Stimulated activated CD8-positive, alpha-beta memory T cell treated with anti-CD3 and anti-CD28 coated beads, Interleukin-2, amount 100 ng/mL, for 1 hour (primary cell): ENCODE results near the gene TMEM119.
"Not testable (repeated sequence)": the region's sequence is repeated elsewhere in the genome, so short reads cannot be mapped to it uniquely, and the experiment has no call there.

ENCODE experiments used
- DNase-seq, 2 donors: peaks; one replicate each; pipeline ENCODE4 v3.0.0-alpha.2; 2020; ENCODE audit warnings: low read depth in 2 of 2

The TMEM119 gene

DNA sequence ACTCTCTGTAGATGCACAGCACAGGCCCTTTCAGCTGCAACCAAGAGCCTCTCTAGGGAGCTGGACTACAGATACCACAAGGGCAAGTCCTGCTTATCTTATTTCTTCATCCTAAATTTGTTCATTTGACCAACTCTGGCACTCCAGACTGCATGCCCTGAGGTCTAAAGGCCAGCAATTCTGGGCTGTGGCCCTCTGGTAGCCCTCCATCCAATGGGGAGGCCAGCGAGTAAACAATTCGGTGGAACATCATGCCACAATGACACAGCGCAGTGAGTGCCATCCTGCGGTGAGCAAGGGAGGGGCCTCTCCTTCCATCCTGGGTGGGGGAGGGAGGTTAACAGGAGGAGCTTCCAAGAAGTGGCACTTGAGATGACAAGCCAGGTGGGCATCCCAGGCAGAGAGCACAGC, 36.5 kb upstream of the TMEM119 start:
- no peak for DNase-seq

DNA sequence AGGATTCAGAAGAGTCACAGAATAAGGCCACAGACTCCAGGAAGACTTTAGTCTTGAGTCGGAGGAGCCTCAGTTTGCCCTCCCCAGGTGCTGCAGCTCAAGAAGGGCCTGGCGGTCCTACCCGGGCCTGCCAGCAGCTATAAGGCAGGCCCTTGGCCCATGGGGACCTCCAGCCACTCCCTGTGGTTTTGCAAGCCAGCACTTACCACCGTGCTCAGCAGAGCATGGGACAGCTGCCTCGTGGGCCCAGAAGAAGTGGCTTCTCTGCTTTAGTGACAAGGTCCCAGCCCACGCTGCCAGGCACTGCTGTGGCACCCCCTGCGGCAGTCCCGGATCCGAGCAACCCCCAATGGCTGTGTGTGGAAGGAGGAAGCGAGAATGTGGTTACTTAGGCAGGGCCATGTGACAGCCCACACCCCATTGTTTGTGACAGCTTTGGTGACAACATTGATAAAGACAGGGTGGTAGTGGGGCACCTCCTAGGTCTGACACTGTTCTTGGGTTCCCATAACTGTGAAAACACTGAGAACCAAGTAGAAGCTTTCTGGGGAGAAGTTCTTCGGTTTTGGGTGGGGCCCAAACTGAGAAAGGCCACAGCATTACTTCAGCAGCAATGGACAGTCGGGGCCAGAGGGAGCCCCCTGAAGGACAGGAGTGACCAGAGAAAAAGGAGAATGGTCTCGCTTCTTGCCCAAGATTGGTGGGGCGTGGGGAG, 35.8 kb upstream of the TMEM119 start, which contains the start of gene SELPLG:
Gene SELPLG, minus strand, starts transcription at position 361 of the 715 bp plus-strand sequence. CDS start 9,587 bp downstream, outside the sequence.
- peak; percentile 64 to 69 for DNase-seq

DNA sequence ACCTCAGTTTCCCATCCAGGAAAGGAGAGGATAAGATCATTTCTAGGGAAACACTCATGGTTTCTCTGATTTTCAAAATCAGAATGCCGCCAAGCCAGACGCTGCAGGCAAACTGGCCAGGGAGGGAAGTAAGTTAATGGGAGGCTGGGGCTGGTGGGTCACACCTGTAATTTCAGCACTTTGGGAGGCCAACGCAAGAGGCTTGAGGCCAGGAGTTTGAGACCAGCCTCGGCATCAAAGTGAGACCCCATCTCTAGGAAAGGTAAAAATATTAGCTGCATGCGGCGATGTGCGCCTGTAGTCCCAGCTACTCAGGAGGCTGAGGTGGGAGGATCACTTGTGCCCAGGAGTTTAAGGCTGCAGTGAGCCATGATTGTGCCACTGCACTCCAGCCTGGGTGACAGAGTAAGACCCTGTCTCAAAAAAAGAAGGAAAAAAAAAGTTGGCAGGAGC, 35.2 kb upstream of the TMEM119 start:
- no peak for DNase-seq

DNA sequence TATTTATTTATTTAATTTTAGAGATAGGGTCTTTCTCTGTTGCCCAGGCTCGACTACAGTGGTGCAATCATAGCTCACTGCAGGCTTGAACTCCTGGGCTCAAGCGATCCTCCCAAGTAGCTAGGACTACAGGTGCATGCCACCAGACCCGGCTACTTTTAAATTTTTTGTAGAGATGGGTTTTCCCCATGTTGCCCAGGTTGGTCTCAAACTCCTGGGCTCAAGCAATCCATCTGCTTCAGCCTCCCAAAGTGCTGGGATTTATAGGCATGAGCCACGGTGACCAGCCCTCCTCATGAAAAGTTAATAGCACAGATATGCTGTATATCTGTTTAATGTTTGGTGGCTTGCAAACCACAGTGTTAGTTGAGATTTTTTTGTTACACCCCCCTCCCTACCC, 33.4 kb upstream of the TMEM119 start:
- DNase-seq = not testable (repeated sequence)

DNA sequence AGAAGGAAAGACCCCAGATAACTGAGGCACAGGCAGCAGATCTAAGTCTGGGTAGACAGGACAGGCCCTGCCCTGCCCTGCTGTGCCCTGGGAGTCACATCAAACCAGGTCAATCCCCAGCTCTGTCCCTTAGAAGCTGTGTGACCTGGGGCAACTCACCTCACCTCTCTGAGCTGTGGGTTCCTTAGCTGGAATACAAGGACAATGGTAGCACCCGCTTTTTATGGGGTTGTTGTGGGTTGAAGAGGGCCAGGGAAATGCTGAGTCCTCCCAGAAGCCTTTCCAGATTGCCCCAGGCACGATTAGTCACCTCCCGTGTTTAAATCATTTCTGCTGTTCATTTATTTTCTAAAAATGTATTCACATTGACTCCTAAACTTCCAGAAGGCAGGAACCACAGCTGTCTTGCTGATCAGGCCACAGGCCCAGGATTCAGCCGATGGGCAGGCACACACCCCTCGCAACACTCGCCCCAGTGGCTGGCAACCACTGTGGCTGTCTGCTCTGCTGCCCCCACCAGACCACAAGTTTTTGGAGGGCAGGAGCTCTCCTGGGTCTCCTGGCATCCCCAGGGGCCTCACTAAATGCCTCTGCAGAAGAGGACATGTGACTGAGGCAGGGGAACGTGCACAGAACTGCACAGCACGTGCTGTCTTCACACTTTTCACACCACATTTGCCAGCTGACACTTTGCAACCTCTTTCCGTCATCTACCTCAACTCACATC, 32.8 kb upstream of the TMEM119 start:
- no peak for DNase-seq

DNA sequence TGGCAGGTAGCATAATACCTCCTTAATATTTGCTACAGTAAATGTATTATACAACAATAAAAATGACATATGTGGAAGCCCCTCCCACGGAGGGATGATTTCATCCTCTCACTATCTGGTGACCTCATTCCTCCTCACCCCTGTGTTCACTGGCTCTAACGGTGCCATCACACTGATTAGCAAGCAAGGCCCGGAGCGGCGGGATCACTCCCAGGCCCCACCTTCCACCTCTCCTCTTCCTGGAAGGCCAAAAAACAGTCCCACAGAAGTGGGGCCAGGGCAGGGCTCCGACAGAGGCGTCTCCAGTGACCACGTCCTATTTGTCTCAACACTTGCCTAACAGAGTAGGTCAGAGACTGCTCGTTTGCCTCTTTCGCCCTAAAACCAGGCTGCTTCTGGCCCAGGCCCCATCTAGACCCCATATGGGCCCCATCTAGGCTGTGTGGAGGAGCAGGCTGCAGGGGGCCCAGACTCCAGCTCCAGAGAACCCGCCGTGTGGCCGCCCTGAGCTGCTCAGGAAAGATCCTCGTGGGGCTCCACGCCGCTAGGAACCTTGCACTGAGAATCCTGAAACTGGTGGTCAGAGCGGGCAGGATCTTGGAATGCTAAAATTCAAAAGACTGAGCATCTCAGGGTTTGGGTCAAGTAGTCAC, 32.1 kb upstream of the TMEM119 start:
- DNase-seq = no peak

DNA sequence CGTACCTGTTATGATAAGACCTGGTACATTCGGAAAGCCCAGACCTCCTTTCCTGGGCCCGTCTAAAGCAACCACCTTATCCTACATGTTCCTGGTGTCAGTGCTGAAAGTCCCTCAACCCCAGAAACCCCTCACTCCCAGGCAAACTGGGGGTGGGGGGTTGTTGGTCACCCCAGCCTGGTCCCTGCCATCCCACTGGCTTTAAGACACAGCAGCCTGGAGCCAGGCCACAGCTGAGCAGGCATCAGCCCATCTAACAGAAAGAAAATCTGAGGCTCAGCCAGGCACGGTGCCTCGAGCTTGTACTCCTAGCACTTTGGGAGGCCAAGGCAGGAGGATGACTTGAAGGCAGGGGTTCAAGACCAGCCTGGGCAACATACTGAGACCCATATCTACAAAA, 31.3 kb upstream of the TMEM119 start:
- DNase-seq = no peak

DNA sequence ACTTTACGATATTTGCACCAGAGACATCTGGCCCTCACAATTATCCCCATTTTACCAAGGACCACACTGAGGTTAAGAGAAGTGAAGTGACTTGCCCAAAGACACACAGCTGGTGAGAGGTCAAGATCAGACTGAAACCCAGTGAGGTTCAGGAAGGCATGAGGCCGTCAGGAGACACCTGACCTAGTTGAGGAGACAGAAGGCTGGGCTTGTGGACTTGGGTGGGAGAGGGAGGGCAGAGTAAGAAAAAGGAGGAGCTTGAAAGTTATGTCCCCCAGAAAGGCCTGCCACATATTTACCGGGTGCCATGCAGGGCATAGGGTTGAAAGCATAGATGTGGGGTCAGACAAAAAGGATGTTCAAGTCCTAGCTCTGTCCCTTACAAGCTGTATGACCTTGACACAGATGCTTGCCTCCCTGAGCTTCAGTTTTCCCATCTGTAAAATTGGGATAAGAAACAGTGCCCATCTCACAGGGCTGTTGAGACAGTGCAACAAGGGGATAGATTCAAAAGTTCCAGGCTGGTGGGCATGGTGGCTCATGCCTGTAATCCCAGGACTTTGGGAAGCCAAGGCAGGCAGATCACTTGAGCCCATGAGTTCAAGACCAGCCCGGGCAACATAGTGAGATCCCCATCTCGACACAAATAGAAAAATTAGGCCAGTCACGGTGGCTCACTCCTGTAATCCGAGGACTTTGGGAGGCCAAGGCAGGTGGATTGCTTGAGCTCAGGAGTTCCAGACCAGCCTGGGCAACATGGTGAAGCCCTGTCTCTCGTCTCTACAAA, 29.4 kb upstream of the TMEM119 start:
- DNase-seq = no peak

DNA sequence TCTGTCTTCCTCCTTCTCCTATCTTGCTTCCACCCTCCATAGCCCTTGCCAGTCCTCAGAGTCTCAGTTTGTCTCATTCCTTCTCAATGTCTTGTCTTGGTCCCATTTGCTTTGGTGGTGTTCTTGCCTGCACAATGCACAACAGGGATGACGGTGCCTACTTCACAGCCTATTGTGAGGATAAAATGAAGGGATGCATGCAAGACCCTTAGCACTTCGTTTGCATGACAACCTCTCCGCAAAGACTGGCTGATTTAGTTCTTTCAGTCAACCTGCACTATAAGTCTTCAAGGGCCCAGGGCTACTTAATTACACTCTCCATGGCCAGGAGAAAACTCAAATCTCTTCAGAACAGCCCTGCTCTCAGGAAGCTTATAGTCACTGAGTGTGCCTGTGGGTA, 27.3 kb upstream of the TMEM119 start:
- no peak for DNase-seq

DNA sequence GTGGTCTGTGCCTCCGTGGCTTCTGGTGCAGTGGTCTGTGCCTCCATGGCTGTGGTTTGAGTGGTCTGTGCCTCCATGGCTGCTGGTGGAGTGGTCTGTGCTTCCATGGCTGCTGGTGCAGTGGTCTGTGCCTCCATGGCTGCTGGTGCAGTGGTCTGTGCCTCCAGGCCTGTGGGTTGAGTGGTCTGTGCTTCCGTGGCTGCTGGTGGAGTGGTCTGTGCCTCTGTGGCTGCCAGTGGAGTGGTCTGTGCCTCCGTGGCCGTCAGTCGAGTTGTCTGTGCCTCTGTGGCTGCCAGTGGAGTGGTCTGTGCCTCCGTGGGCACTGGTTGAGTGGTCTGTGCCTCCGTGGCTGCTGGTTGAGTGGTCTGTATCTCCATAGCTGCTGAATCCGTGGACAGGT, 25.7 kb upstream of the TMEM119 start:
- DNase-seq = no peak

DNA sequence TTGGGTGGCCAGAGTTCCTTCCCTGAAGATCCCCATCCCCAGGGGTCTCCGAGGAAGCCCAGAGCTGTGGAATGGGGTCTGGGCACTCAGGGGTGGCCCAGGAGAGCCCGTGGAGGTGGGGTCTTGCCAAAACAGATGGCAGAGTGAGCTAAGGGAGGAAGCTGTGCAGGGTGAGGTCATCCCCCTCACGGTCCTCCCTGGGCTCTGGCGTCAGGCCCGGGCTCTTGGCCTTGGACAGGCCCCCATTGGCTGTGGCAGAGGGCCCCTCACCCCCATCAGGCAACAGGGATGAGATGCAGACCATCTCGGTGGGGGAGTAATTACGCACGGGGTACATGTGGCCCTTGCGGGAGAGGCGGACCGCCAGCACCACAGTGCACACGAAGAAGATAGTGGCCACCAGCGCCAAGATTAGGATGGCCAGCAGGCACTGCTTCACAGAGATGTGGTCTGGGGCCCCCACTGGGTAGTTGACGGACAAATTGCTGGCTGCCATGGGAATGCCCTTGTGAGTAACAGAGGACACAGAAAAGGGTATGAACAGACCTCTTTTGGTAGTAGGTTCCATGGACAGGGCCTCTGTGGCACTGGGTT, 25.1 kb upstream of the TMEM119 start:
- DNase-seq = no peak

DNA sequence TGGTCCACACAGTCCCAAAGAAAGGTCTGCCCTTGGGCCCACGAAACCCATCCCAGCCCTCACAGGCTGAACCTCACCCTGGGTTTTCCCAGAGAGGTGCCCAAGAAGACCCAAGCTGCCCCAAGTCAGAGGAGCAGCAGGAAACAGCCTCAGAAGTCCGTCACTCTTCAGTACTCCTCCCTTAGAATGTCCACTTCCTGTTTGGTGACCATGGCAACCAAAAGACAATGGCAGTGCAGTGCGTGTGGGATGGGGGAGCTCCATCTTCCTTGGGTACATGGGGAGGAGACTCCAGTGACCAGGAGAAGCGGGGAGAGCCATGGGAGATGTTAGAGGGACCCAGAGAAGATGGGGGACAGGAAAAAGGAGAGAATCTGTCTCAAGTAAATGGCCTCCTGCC, 24.5 kb upstream of the TMEM119 start:
- no peak for DNase-seq

DNA sequence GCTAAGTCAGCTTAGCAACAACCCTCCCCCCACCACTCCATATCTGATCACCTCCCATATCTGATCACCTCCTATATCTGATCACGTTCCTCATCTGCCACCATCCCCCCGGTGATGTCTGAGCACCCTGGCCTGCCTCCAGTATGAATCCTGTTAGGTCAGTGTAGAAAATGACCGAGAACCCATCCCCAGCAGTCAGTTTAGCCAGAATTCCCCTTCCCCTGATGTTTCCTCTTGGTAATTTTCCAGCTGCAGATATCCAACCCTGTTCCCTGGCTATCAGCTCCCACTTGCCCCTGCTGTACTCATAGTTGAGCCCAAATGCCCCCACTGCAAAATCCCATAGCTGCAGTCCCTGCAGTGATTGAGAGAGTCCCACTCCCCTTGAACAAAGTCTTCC, 23.3 kb upstream of the TMEM119 start:
- DNase-seq = no peak

DNA sequence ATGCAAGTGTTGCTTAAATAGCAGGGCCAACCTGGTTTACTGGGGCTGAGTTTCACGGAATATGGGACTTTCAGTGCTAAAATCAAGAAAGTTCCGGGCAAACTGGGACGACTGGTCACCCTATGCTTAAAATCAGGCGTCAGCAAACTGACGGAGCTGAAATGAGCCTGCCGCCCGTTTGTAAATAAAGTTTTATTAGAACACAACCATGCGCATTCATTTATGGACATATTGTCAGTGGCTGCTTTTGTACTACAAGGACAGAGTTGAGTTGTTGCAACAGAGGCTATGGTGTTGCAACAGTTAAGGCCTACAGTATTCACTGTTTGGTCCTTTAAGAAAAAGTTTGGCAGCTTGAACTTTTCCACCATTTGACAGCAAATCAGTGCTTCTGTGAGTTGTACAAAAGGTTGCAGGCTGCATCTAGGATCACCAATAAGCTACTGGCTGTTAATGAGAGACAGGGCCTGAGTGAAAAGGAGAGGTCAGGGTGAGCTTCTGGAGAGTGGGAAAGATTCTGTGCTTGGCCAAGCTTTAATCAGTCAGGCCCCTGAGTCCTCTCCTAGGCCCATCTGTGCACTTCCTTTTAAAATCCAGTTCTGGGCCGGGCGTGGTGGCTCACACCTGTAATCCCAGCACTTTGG, 22.5 kb upstream of the TMEM119 start:
- no peak for DNase-seq

DNA sequence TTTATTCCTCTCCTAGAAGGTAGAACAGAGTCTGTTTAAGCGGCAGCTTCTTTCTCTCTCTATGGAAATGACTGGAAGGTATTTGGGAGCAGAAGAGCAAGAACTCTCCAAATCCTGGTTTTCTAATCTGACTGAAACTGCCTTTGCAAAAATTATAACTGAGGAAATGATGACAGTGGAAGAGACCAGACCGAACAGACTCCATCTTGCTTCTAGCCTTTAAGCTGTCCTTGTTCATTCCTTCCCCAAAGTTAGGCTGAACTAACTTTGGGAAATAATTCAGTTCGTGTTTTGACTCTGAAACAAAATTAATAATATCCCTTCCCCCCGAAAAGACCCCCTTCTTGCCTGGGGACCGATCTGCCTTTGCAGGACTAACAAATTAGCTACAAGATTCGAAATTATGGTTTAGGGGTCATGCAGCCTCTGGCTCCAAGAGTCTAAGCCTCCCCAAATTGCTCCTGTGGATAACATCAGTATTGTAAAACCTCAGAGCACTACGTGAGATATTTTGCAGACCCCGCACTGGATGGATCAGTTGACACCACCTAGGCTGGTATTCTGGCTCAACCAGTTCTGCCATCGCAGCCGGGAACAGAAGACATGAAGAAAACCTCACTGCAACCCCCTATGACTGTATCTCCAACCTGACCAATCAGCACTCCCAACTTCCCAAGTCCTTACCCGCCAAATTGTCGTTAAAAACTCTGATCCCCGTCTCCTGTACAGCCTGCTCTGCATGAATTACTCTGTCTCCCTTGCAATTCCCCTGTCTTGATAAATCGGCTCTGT, 21.7 kb upstream of the TMEM119 start:
- DNase-seq = no peak

DNA sequence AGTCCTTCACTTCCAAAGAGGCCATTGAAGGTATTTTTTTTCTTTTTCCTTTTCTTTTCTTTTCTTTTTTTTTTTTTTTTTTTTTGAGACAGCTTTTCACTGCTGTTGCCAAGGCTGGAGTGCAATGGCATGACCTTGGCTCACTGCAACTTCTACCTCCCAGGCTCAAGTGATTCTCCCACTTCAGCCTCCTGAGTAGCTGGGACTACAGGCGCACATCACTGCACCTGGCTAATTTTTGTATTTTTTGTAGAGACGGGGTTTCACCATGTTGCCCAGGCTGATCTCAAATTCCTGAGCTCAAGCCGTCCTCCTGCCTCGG, 21.0 kb upstream of the TMEM119 start:
- DNase-seq = not testable (repeated sequence)

DNA sequence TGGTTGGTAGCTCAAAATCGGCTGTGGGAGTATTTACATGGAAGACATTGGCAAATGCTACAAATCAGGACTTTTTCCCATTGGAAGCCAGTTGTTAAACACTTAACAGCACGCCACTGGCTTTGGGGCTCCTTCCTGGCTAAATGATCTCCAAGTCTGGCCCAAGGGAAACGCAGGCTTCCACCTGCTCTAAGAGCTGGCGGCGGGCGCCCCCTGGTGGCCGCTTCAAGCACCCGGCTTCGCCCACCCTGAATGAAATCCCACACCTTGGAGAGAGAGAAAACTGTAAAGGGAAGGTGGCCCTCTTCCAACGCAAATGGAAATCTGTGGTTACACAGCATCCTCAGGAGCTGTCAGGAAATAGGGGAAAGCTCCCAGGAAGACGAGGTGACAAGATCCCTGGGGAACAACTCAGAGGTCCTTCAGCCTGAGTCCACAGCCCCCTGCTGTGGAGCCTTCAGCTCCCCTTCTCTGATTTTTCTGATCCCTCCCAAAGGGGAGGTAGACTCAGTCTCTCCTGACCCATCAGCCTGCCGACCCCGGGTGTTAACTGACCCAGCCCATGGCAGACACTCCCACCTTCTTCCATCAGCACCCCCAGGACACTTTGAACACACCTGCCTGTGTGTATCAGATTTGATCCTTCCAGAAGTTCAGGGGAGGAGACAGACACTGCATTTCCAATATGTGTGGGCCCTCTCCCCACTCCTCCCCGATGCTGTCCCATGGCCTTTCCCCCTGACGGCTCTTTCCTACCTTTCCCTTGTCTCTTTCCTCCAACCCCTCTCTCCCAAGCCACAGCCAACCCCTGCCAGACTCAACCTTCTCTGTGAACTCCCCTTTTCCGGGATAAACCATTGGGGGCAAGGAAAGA, 20.4 kb upstream of the TMEM119 start:
- DNase-seq = peak; percentile 48 to 61

DNA sequence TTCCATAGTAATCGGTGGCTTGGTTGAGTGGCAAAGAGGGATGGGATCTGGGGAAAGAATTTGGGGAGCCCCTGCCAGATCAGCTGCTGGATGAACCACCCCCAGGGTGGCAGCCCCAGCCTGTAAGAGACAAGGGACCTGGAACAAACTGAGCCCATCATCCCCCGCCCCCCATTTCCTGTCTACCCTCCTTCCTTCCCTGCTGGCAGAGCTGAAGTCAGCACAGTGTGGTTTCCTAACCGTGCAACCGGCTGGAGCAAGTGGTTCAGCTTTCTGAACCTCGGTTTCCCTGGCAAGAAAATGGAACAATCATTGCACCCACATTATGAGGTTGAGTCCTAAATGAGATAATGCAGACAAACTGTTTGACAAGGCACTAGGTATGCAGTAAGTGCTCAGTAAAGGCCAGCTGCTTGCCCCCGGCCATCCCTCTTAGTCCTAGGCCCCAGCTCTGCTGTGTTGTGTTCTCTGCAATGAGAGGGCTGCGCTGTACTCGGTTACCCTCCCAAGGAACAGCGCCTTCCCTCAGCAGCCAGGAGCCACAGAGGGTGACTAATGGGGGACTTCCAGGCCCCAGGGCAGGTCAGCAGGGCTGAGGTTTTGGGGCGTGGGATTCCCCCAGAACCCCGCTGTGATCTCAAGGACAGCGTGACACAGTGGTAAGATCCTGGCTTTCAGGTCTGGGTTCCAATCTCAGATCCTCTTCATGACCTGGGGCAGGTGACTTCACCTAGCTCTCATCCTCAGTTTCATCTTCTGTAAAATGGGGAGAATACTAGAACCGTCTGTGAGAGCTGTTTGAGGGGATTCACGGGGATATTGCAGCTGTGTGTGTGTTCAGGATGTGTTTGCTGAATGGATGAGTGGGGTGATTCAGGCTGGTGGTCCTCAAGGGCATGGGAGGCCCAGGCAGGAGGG, 19.3 kb upstream of the TMEM119 start:
- peak; percentile 57 to 63 for DNase-seq
